HepG2 (cell line): ENCODE data around the gene ADSS1. TPM values are rescaled to one million over a fixed set of nuclear protein-coding genes. Genes with fewer than 3 reads are reported as not detected.

Source experiments
- BRCA1 ChIP-seq: sonication (generic); formaldehyde crosslinking; IDR thresholded peaks from 2 replicates; pipeline ENCODE4 v1.4.0; 2020; ENCODE audit warnings: missing genetic modification reagents
- ELF3 ChIP-seq: IDR thresholded peaks from 2 replicates; pipeline ENCODE4 v1.6.1; 2016; ENCODE audit warnings: missing genetic modification reagents, missing compliant biosample characterization
- HCFC1 ChIP-seq: fragments of 150-350 bp; IDR thresholded peaks from 2 replicates; pipeline ENCODE4 v1.6.1; 2014; ENCODE audit warnings: low read depth, low read length
- KLF6 ChIP-seq: IDR thresholded peaks from 2 replicates; pipeline ENCODE4 v1.8.0; 2016; ENCODE audit warnings: missing biosample characterization, missing genetic modification reagents
- MED8 ChIP-seq: sonication (generic); formaldehyde crosslinking; IDR thresholded peaks from 2 replicates; pipeline ENCODE4 v1.8.1; 2023; ENCODE audit warnings: mild to moderate bottlenecking, missing genetic modification reagents; ENCODE audit not compliant: insufficient replicate concordance
- POGZ ChIP-seq: sonication (generic); formaldehyde crosslinking; IDR thresholded peaks from 2 replicates; pipeline ENCODE4 v1.4.0; 2020; ENCODE audit warnings: mild to moderate bottlenecking, missing genetic modification reagents
- RAD51 ChIP-seq: fragments of 450-650 bp; IDR thresholded peaks from 2 replicates; pipeline ENCODE4 v1.6.1; 2016; ENCODE audit warnings: borderline replicate concordance
- TCF7L2 ChIP-seq: IDR thresholded peaks from 2 replicates; pipeline ENCODE4 v1.6.1; 2011; ENCODE audit warnings: mild to moderate bottlenecking, low read depth, low read length, moderate library complexity
- THAP7 ChIP-seq: sonication (generic); formaldehyde crosslinking; IDR thresholded peaks from 2 replicates; pipeline ENCODE4 v1.8.1; 2023; ENCODE audit warnings: mild to moderate bottlenecking, missing genetic modification reagents
- ZBTB34 ChIP-seq: sonication (generic); formaldehyde crosslinking; IDR thresholded peaks from 2 replicates; pipeline ENCODE4 v1.8.0; 2022; ENCODE audit warnings: mild to moderate bottlenecking, missing genetic modification reagents
- ZBTB4 ChIP-seq: sonication (generic); formaldehyde crosslinking; IDR thresholded peaks from 2 replicates; pipeline ENCODE4 v1.4.0; 2020; ENCODE audit warnings: missing genetic modification reagents, mild to moderate bottlenecking, borderline replicate concordance
- ZNF235 ChIP-seq: sonication (generic); formaldehyde crosslinking; IDR thresholded peaks from 2 replicates; pipeline ENCODE4 v1.8.1; 2023; ENCODE audit warnings: mild to moderate bottlenecking, missing genetic modification reagents, borderline replicate concordance
- ZNF318 ChIP-seq: sonication (generic); formaldehyde crosslinking; IDR thresholded peaks from 2 replicates; pipeline ENCODE4 v1.4.0; 2020; ENCODE audit warnings: mild to moderate bottlenecking, missing genetic modification reagents
- ZNF724P ChIP-seq: sonication (generic); formaldehyde crosslinking; IDR thresholded peaks from 2 replicates; pipeline ENCODE4 v1.8.0; 2022; ENCODE audit warnings: missing genetic modification reagents, borderline replicate concordance
- ZNF766 ChIP-seq: sonication (generic); formaldehyde crosslinking; IDR thresholded peaks from 2 replicates; pipeline ENCODE4 v1.5.0; 2020; ENCODE audit warnings: missing genetic modification reagents, borderline replicate concordance
- polyA plus RNA-seq, 8 experiments: library from polyadenylated mRNA; depleted of rRNA in 3 of 8; stranded (reverse) in 7 of 8; unstranded in 1 of 8; fragments of >200 nt; fragmentation: Illumina TruSeq in 4 of 8; extraction: Trizol in 4 of 8; gene quantifications; 2 replicates each; pipeline versions ENCODE4 v1.2.1 to v1.2.3, GENCODE V29; 2011 to 2016; ENCODE audit warnings: low read depth in 4 of 8, missing spikeins in 1 of 8, mixed read lengths in 1 of 8; ENCODE audit not compliant: insufficient read depth in 1 of 8
- total RNA-seq, 5 experiments: library from RNA; depleted of rRNA; stranded (reverse); fragments of >200 nt; fragmentation: Illumina TruSeq; extraction: Trizol; gene quantifications; 2 replicates each; pipeline ENCODE4 v1.2.3, GENCODE V29; 2016; ENCODE audit warnings: low read depth in 1 of 5

ADSS1 gene
- total and polyA plus RNA-seq, 2 of the 13 experiments (the other 11 are each of a cell fraction or from before 2014, with no cell fraction given) = 1.0 to 36.7 TPM

- TF ChIP-seq ZNF318 = peak; percentile 82; the same call in 1 of the 2 replicates
- peak; percentile 76 for TF ChIP-seq ZBTB34 (CRISPR knock-in tag)
- TF ChIP-seq ELF3 (CRISPR knock-in tag) = peak; percentile 94
- no peak for TF ChIP-seq HCFC1
- peak; percentile 45; the same call in 1 of the 2 replicates for TF ChIP-seq POGZ
- TF ChIP-seq ZNF235 (CRISPR knock-in tag) = no peak
- TF ChIP-seq THAP7 (CRISPR knock-in tag) = no peak; the same call in 1 of the 2 replicates
- TF ChIP-seq KLF6 (CRISPR knock-in tag) = peak; percentile 66; the same call in 1 of the 2 replicates
- TF ChIP-seq ZNF724P (CRISPR knock-in tag) = peak; percentile 87; the same call in 1 of the 2 replicates
- TF ChIP-seq RAD51 = no peak
- 0 out of 2 replicates have a peak, but pooled peaks have one; percentile 77 for TF ChIP-seq BRCA1 (CRISPR knock-in tag)
- TF ChIP-seq ZBTB4 (CRISPR knock-in tag) = peak; percentile 87; the same call in 1 of the 2 replicates
- TF ChIP-seq ZNF766 (CRISPR knock-in tag) = peak; percentile 95; the same call in 1 of the 2 replicates
- peak; percentile 88 for TF ChIP-seq MED8 (CRISPR knock-in tag)
- TF ChIP-seq TCF7L2 = no peak
These were observed 12.0 kb downstream of the ADSS1 start (continued) for GRCh38 chr14:104735830-104736642.
